Endothelial cell (in vitro differentiated cells): Measurements from ENCODE around the gene RHNO1. TPM values are rescaled to one million over a fixed set of nuclear protein-coding genes. Genes with fewer than 3 reads are reported as not detected.

ENCODE experiments used
- DNase-seq: peaks from one replicate; pipeline ENCODE4 v3.0.0; 2021; ENCODE audit warnings: low spot score
- H3K27ac Mint-ChIP-seq: one replicate; pipeline ENCODE4 v1.8.0; 2021; ENCODE audit warnings: mixed read lengths, inconsistent platforms; ENCODE audit not compliant: unreplicated experiment
- H3K27me3 Mint-ChIP-seq: one replicate; pipeline ENCODE4 v1.8.0; 2021; ENCODE audit warnings: mild to moderate bottlenecking, moderate library complexity, mixed read lengths, inconsistent platforms; ENCODE audit not compliant: unreplicated experiment
- H3K36me3 Mint-ChIP-seq: one replicate; pipeline ENCODE4 v1.8.0; 2021; ENCODE audit warnings: mild to moderate bottlenecking, low read depth, mixed read lengths, inconsistent platforms; ENCODE audit not compliant: unreplicated experiment
- H3K4me1 Mint-ChIP-seq: one replicate; pipeline ENCODE4 v1.8.0; 2021; ENCODE audit warnings: mild to moderate bottlenecking, mixed read lengths, inconsistent platforms; ENCODE audit not compliant: unreplicated experiment
- H3K4me3 Mint-ChIP-seq: one replicate; pipeline ENCODE4 v1.8.0; 2021; ENCODE audit warnings: mild to moderate bottlenecking, mixed read lengths, inconsistent platforms; ENCODE audit not compliant: unreplicated experiment
- H3K9me3 Mint-ChIP-seq: one replicate; pipeline ENCODE4 v1.8.0; 2021; ENCODE audit warnings: mixed read lengths, inconsistent platforms; ENCODE audit not compliant: unreplicated experiment
- CTCF ChIP-seq: fragments of 200-600 bp; sonication (generic); IDR thresholded peaks from one replicate; pipeline ENCODE4 v1.5.0; 2021; ENCODE audit warnings: antibody characterized with exemption; ENCODE audit not compliant: unreplicated experiment
- total RNA-seq: library from RNA; stranded (reverse); fragmentation: NEBNext Ultra II Directional; extraction: Animal tissue kit (Norgen Biotek cat#: 25700); gene quantifications from one replicate; pipeline ENCODE4 v1.2.1, GENCODE V29; 2021; ENCODE audit not compliant: unreplicated experiment

Gene RHNO1
- total RNA-seq, 1 donor from 2014 or later: 27.7 TPM

- Mint-ChIP-seq H3K27me3 (no peaks in the 10 kb centered on the region), H3K4me1 (peaks cover 10% of the 10 kb centered on the region), H3K9me3 (no peaks in the 10 kb centered on the region), H3K27ac (no peak overlapping the region), H3K4me3 (no peak overlapping the region), H3K36me3 (no peaks in the 10 kb centered on the region)
- TF ChIP-seq CTCF: no peak
- no peak for DNase-seq
Observed at GRCh38 chr12:2841056-2841650, 35.9 kb upstream of the RHNO1 start.

GRCh38 chr12:2842948-2843347 lies 34.1 kb upstream of the RHNO1 start:
- Mint-ChIP-seq H3K27me3 (peaks cover 1% of the 10 kb centered on the region), H3K9me3 (no peaks in the 10 kb centered on the region), H3K36me3 (no peaks in the 10 kb centered on the region), H3K27ac (no peak overlapping the region), H3K4me3 (no peak overlapping the region), H3K4me1 (peaks cover 16% of the 10 kb centered on the region)
- no peak for TF ChIP-seq CTCF
- DNase-seq: no peak

- peak overlapping the region; percentile 56 for H3K4me3 Mint-ChIP-seq
- no peak for TF ChIP-seq CTCF
- no peak for DNase-seq
- peak overlapping the region; percentile 62 for H3K27ac Mint-ChIP-seq
- H3K36me3 Mint-ChIP-seq: peaks cover 3% of the 10 kb centered on the region
- peaks cover 16% of the 10 kb centered on the region for H3K4me1 Mint-ChIP-seq
- H3K9me3 Mint-ChIP-seq: no peaks in the 10 kb centered on the region
- peaks cover 1% of the 10 kb centered on the region for H3K27me3 Mint-ChIP-seq
Observed at GRCh38 chr12:2844786-2845185, 32.2 kb upstream of the RHNO1 start.

- peak; percentile 18 for DNase-seq
- TF ChIP-seq CTCF: no peak
- Mint-ChIP-seq H3K27ac (no peak overlapping the region), H3K36me3 (peaks cover 3% of the 10 kb centered on the region), H3K9me3 (no peaks in the 10 kb centered on the region), H3K27me3 (peaks cover 1% of the 10 kb centered on the region), H3K4me3 (no peak overlapping the region), H3K4me1 (peaks cover 16% of the 10 kb centered on the region)
Observed at GRCh38 chr12:2845280-2845679, 31.7 kb upstream of the RHNO1 start.

GRCh38 chr12:2851931-2852330 lies 25.1 kb upstream of the RHNO1 start:
- no peaks in the 10 kb centered on the region for H3K4me1 Mint-ChIP-seq
- peaks cover 3% of the 10 kb centered on the region for H3K36me3 Mint-ChIP-seq
- H3K4me3 Mint-ChIP-seq: no peak overlapping the region
- H3K9me3 Mint-ChIP-seq: no peaks in the 10 kb centered on the region
- DNase-seq: no peak
- no peak for TF ChIP-seq CTCF
- H3K27me3 Mint-ChIP-seq: peaks cover 8% of the 10 kb centered on the region
- no peak overlapping the region for H3K27ac Mint-ChIP-seq
